Spleen (tissue), 11 donors: ENCODE data around the gene CNPY2. TPM values are rescaled to one million over a fixed set of nuclear protein-coding genes. Genes with fewer than 3 reads are reported as not detected.
"Not testable (repeated sequence)": the region's sequence is repeated elsewhere in the genome, so short reads cannot be mapped to it uniquely, and the experiment has no call there.

Experiments used
- DNase-seq: peaks from one replicate; pipeline ENCODE4 v3.0.0-alpha.2; 2020
- H3K27ac ChIP-seq, 8 donors: fragments of 200-600 bp; sonication (generic) in 7 of 8; 1 replicate in 4 of 8; 2 replicates in 4 of 8; pipeline versions ENCODE4 v1.5.0 to v1.8.0; 2016 to 2021; ENCODE audit warnings: inconsistent platforms in 4 of 8, mild to moderate bottlenecking in 4 of 8, moderate library complexity in 1 of 8
- H3K27me3 ChIP-seq, 7 donors: fragments of 200-600 bp; sonication (generic) in 6 of 7; replicated peaks in 1 of 7; 1 replicate in 4 of 7; 2 replicates in 3 of 7; pipeline versions ENCODE4 v1.5.0 to v1.8.0; 2016 to 2021; ENCODE audit warnings: inconsistent platforms in 3 of 7, mild to moderate bottlenecking in 1 of 7
- H3K36me3 ChIP-seq, 6 donors: fragments of 200-600 bp; sonication (generic) in 5 of 6; 1 replicate in 4 of 6; 2 replicates in 2 of 6; pipeline versions ENCODE4 v1.5.0 to v1.8.0; 2016 to 2021; ENCODE audit warnings: inconsistent platforms in 2 of 6
- H3K4me1 ChIP-seq, 6 donors: fragments of 200-600 bp; sonication (generic) in 5 of 6; 1 replicate in 3 of 6; 2 replicates in 3 of 6; pipeline versions ENCODE4 v1.5.0 to v1.8.0; 2016 to 2021; ENCODE audit warnings: inconsistent platforms in 3 of 6
- H3K4me3 ChIP-seq, 8 donors: fragments of 200-600 bp; sonication (generic) in 7 of 8; 1 replicate in 4 of 8; 2 replicates in 4 of 8; pipeline versions ENCODE4 v1.5.0 to v1.8.0; 2016 to 2021; ENCODE audit warnings: inconsistent platforms in 4 of 8, mild to moderate bottlenecking in 4 of 8, moderate library complexity in 2 of 8
- H3K9me3 ChIP-seq, 8 donors: fragments of 200-600 bp; sonication (generic) in 7 of 8; 1 replicate in 4 of 8; 2 replicates in 4 of 8; pipeline versions ENCODE4 v1.5.0 to v1.8.0; 2016 to 2021; ENCODE audit warnings: inconsistent platforms in 4 of 8
- CTCF ChIP-seq, 11 experiments: fragments of 200-600 bp in 7 of 11; fragments of 450-650 bp in 4 of 11; sonication (generic) in 4 of 11; IDR thresholded peaks in 8 of 11; conservative IDR thresholded peaks in 3 of 11; 1 replicate in 7 of 11; 2 replicates in 4 of 11; pipeline versions ENCODE4 v1.4.0 to v1.8.0; 2016 to 2021; ENCODE audit warnings: antibody characterized with exemption in 11 of 11, inconsistent platforms in 4 of 11, mild to moderate bottlenecking in 1 of 11
- POLR2A ChIP-seq, 3 donors: fragments of 450-650 bp; IDR thresholded peaks; one replicate each; pipeline ENCODE4 v1.5.1; 2017; ENCODE audit warnings: antibody characterized with exemption in 3 of 3, mild to moderate bottlenecking in 1 of 3
- POLR2AphosphoS5 ChIP-seq, 3 donors: sonication (generic); formaldehyde crosslinking; IDR thresholded peaks; one replicate each; pipeline ENCODE4 v1.5.1; 2017; ENCODE audit warnings: antibody characterized with exemption in 3 of 3
- WGBS, 5 donors: extraction: QIAGEN DNeasy Blood & Tissue Kit in 3 of 5; methylation state at CpG; one replicate each; pipeline versions ENCODE4 v1.1.5 to v1.1.7; 2013 to 2018; 5-methylcytosine and 5-hydroxymethylcytosine counted together
- intact Hi-C: fragments of 100-400 bp; cut with DNase I; formaldehyde crosslinking; loops from one replicate; pipeline ENCODE4 v1.15.0; 2023; ENCODE audit warnings: low total_unique reads
- polyA plus RNA-seq, 3 donors: library from polyadenylated mRNA; stranded (reverse); fragments of 200-250 nt; gene quantifications; one replicate each; pipeline ENCODE4 v1.2.1, GENCODE V29; 2013
- total RNA-seq, 7 donors: library from RNA; depleted of rRNA in 3 of 7; stranded (reverse); fragments of >200 nt in 3 of 7; fragmentation: NEBNext Ultra II Directional in 4 of 7; extraction: Animal tissue kit (Norgen Biotek cat#: 25700) in 4 of 7; gene quantifications; one replicate each; pipeline versions ENCODE4 v1.1.0 to v1.2.1, GENCODE V29; 2016 to 2021
- donor health status: healthy with polysubstance abuse.
- donor health status: DM: no; HTN: no; CAD: no; lungs with moderate emphysema.
- donor health status: DM: no; HTN: no; CAD: no.
- donor health status: Bipolar disorder and iron deficiency.
- donor health status: healthy.
- donor health status: DM: no; HTN: no; CAD: no.
- donor health status: DM: yes; HTN: yes; CAD: no.

Gene CNPY2
- total and polyA plus RNA-seq, 10 donors: 63.0 to 86.9 (median 73.6) TPM

DNA sequence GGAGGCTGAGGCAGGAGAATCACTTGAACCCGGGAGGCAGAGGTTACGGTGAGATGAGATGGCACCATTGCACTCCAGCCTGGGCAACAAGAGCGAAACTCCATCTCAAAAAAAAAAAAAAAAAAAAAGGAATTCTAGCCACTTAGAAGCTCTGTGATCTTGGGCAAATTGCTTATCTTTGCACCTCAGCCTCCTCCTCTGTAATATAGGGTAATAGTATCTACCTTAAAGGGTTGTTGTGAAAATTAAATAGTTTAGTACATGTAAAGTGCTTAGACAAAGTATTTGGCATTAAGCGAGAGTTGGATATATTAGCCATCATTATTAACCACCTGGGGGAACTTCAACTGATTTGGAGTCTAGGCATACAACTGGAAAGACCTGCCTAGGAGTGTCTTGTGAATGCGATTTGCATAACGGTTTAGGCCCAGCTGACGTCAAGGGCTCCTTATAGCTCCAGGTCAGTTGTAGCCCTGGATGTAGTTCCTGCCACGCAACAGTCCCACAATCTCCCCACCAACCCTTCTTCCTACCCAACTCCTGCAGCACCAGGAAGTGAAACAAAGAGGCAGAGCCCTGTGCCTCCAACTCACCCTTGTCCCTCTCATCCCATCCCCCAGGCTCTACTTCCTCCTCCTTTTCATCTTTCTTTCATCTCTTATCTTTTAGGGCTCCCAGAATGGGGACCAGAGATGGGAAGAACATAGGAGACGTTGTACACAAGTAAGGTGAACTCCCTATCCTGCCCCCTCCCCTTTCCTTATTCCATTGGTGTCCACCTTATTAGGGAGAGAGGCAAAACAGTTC is 20.8 kb upstream of the CNPY2 start:
- peaks cover 0 to 8% (median 0%) of the 10 kb centered on the region in 6 donors for H3K36me3 ChIP-seq
- H3K27me3 ChIP-seq: no peaks in the 10 kb centered on the region
- peak; percentile 30 for DNase-seq
- 75 to 84% (median 80%) methylated on average over 9 of the region's 9 CpGs for WGBS, 5 donors
- intact Hi-C loops: loop anchor here (10.0 kb wide), 1 partner anchor 128 kb away; the partner anchor contains the start of gene SPRYD4
- no peaks in the 10 kb centered on the region for H3K9me3 ChIP-seq
- H3K4me3 ChIP-seq: no peak overlapping the region
- no peak for TF ChIP-seq POLR2A (IDR thresholded peaks at IDR 0.05)
- no peak for TF ChIP-seq POLR2AphosphoS5 (IDR thresholded peaks at IDR 0.05)
- TF ChIP-seq CTCF (IDR thresholded peaks at IDR 0.05 in 8 of 11, conservative IDR thresholded peaks at IDR 0.05 in 3 of 11): no peak
- peak overlapping the region in 3 of 8 donors; percentile 78 to 91 (median 81) for H3K27ac ChIP-seq
- peaks cover 10 to 57% (median 43%) of the 10 kb centered on the region in 6 donors for H3K4me1 ChIP-seq

GRCh38 chr12:56335527-56335926 is 19.7 kb upstream of the CNPY2 start:
- H3K27me3 ChIP-seq, H3K36me3 ChIP-seq, H3K9me3 ChIP-seq, DNase-seq, H3K4me3 ChIP-seq: not testable (repeated sequence)
- Histone ChIP-seq H3K27ac (peak overlapping the region in 1 of 8 donors; percentile 8), H3K4me1 (peaks cover 10 to 57% (median 43%) of the 10 kb centered on the region in 6 donors)
- whole genome bisulfite sequencing, 5 donors: 96 to 99% (median 98%) methylated on average over 8 of the region's 8 CpGs
- intact Hi-C loops: loop anchor here (10.0 kb wide), 1 partner anchor 129 kb away; the partner anchor contains the start of gene SPRYD4

GRCh38 chr12:56334490-56334793 is 18.7 kb upstream of the CNPY2 start:
- 6 to 14% (median 8%) methylated on average over 6 of the region's 6 CpGs for WGBS, 5 donors
- intact Hi-C loops: loop anchor here (10.0 kb wide), 1 partner anchor 130 kb away; the partner anchor contains the start of gene SPRYD4
- TF ChIP-seq CTCF (IDR thresholded peaks at IDR 0.05 in 8 of 11, conservative IDR thresholded peaks at IDR 0.05 in 3 of 11): no peak

DNA sequence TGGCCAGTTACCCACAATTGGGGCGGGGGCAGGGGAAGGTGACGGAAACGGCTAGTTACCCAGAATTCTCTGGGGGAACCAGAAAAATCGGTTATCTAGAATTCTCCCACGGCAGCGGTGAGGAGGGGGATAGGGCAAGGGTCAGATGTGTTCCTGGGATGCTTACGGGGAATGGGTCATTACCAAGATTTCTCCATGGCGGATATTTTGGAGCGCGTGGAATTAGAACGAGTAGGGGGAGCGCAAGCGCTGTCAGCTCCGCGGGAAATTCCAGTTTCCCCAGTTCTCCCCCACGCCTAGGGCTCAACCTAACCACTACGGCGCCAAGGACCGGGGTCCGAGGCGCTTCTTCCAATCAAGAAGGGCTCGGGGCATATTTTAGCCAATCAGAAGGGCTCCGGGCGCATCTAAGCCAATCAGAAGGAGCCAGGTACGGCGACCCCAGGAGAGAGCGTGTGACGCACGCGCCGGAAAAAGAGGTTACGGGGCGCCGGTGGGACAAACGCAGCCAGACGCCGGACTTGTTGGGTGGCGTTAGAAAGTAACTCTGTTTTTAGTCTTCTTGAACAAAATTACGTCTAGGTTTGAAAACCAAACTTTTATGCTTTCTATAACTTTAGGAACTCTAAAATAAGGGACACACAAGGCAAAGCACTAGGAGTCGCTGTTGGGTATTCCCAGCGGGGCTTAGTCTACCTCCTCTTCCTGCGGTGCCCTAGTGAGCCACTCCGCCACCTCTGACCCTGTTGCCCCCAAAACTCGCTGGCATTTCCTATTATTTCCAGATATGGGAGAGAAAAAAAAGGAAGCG is 18.1 kb upstream of the CNPY2 start, which contains the start of gene PAN2:
TSS of gene PAN2 (minus strand) at position 322 of the 811 bp plus-strand sequence. CDS start 906 bp downstream, outside the sequence.
- DNase-seq: peak; percentile 95
- H3K27ac ChIP-seq: peak within 1 kb of the TSS; percentile 90 to 98 (median 96)
- peaks cover 0 to under 1% (median 0%) of the 10 kb centered on the region in 6 donors for H3K36me3 ChIP-seq
- H3K4me1 ChIP-seq: peaks cover 10 to 45% (median 32%) of the 10 kb centered on the region in 6 donors
- intact Hi-C loops: loop anchor here (10.0 kb wide), 1 partner anchor 131 kb away; the partner anchor contains the start of gene SPRYD4
- TF ChIP-seq POLR2AphosphoS5 (IDR thresholded peaks at IDR 0.05) (peak; percentile 89 to 95 (median 95)), POLR2A (IDR thresholded peaks at IDR 0.05) (peak; percentile 18 to 33 (median 33)), CTCF (IDR thresholded peaks at IDR 0.05 in 8 of 11, conservative IDR thresholded peaks at IDR 0.05 in 3 of 11) (peak in 10 of 11 experiments; percentile 29 to 67 (median 54))
- H3K9me3 ChIP-seq: no peaks in the 10 kb centered on the region
- H3K4me3 ChIP-seq: peak within 1 kb of the TSS; percentile 49 to 75 (median 59)
- WGBS, 5 donors: 0 to 1% (median 0%) methylated on average over 30 to 45 of the region's 45 CpGs
- H3K27me3 ChIP-seq: no peaks in the 10 kb centered on the region

More at GRCh38 chr12:56334490-56334793, 18.7 kb upstream of the CNPY2 start:
- Histone ChIP-seq H3K36me3 (no peaks in the 10 kb centered on the region), H3K4me3 (peak overlapping the region; percentile 49 to 75 (median 59)), H3K4me1 (peaks cover 10 to 51% (median 38%) of the 10 kb centered on the region in 6 donors), H3K27me3 (no peaks in the 10 kb centered on the region), H3K27ac (peak overlapping the region; percentile 90 to 98 (median 96)), H3K9me3 (no peaks in the 10 kb centered on the region)
- no peak for DNase-seq
